Prostate gland (tissue), 2 donors: ENCODE results near the gene PTCHD1. TPM values are rescaled to one million over a fixed set of nuclear protein-coding genes. Genes with fewer than 3 reads are reported as not detected.

Source experiments
- DNase-seq: peaks from one replicate; pipeline ENCODE4 v3.0.0-alpha.2; 2019; ENCODE audit warnings: low spot score
- H3K27ac ChIP-seq, 2 donors: fragments of 200-600 bp; sonication (generic); 2 replicates each; pipeline ENCODE4 v1.5.1; 2017 to 2019
- H3K27me3 ChIP-seq: fragments of 200-600 bp; sonication (generic); replicated peaks from 2 replicates; pipeline ENCODE4 v1.5.1; 2019; ENCODE audit not compliant: insufficient read depth
- H3K36me3 ChIP-seq, 2 donors: fragments of 200-600 bp; sonication (generic); 1 replicate in 1 of 2; 2 replicates in 1 of 2; pipeline versions ENCODE4 v1.5.1 to v1.8.1; 2017 to 2019
- H3K4me1 ChIP-seq: fragments of 200-600 bp; sonication (generic); replicated peaks from 2 replicates; pipeline ENCODE4 v1.5.1; 2019
- H3K4me3 ChIP-seq, 2 donors: fragments of 200-600 bp; sonication (generic); 2 replicates each; pipeline ENCODE4 v1.5.1; 2017 to 2019
- H3K9me3 ChIP-seq: fragments of 200-600 bp; sonication (generic); 2 replicates; pipeline ENCODE4 v1.5.1; 2017
- POLR2A ChIP-seq: fragments of 450-650 bp; IDR thresholded peaks from one replicate; pipeline ENCODE4 v1.6.1; 2016; ENCODE audit warnings: antibody characterized with exemption, mild to moderate bottlenecking
- POLR2AphosphoS5 ChIP-seq: sonication (generic); formaldehyde crosslinking; IDR thresholded peaks from one replicate; pipeline ENCODE4 v1.6.1; 2017; ENCODE audit warnings: antibody characterized with exemption
- WGBS: methylation state at CpG from one replicate; pipeline ENCODE4 v1.1.5; 2018; 5-methylcytosine and 5-hydroxymethylcytosine counted together
- intact Hi-C: fragments of 100-400 bp; cut with DNase I; formaldehyde crosslinking; loops from one replicate; pipeline ENCODE4 v1.14.2; 2022
- total RNA-seq, 2 donors: library from RNA; depleted of rRNA; stranded (reverse); fragments of >200 nt; gene quantifications; one replicate each; pipeline ENCODE4 v1.1.0, GENCODE V29; 2016
- TF ChIP-seq, protein P1 (sequence below), 4 experiments: fragments of 200-600 bp in 2 of 4; fragments of 450-650 bp in 2 of 4; sonication (generic) in 2 of 4; IDR thresholded peaks; 1 replicate in 3 of 4; 2 replicates in 1 of 4; pipeline ENCODE4 v1.5.1; 2016 to 2019; ENCODE audit warnings: antibody characterized with exemption in 4 of 4, mild to moderate bottlenecking in 2 of 4, moderate library complexity in 2 of 4

The PTCHD1 gene
- total RNA-seq, 2 donors from 2014 or later, result 1.6 to 5.3 TPM

DNA sequence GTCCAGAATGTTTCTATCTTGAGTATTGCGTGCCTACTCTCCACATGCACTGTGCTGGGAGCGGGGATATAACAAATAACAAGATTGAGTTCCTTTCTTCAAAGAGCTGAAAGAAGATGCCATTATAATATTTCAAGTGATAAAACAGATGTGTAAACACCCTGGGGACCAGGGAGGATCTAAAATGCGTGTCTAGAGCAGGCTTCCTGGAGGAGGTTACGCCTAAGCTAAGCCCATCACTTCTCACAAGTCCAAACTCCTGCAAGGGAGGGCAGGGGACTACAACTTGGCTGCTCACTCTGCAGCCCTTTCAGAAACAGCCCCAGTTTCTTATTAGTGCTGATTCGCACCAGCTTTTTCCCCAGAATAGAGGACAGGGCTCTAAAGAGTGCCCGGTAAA is 21.5 kb downstream of the PTCHD1 start:
- 80% methylated on average over 6 of the region's 6 CpGs for WGBS
- DNase-seq, result no peak
- Histone ChIP-seq H3K27ac (no peak overlapping the region), H3K4me1 (no peaks in the 10 kb centered on the region), H3K9me3 (no peaks in the 10 kb centered on the region), H3K27me3 (no peaks in the 10 kb centered on the region), H3K4me3 (no peak overlapping the region), H3K36me3 (no peaks in the 10 kb centered on the region)
- intact Hi-C loops, result no loop called here
- TF ChIP-seq POLR2AphosphoS5 (no peak), POLR2A (no peak)
- TF ChIP-seq, protein P1, sequence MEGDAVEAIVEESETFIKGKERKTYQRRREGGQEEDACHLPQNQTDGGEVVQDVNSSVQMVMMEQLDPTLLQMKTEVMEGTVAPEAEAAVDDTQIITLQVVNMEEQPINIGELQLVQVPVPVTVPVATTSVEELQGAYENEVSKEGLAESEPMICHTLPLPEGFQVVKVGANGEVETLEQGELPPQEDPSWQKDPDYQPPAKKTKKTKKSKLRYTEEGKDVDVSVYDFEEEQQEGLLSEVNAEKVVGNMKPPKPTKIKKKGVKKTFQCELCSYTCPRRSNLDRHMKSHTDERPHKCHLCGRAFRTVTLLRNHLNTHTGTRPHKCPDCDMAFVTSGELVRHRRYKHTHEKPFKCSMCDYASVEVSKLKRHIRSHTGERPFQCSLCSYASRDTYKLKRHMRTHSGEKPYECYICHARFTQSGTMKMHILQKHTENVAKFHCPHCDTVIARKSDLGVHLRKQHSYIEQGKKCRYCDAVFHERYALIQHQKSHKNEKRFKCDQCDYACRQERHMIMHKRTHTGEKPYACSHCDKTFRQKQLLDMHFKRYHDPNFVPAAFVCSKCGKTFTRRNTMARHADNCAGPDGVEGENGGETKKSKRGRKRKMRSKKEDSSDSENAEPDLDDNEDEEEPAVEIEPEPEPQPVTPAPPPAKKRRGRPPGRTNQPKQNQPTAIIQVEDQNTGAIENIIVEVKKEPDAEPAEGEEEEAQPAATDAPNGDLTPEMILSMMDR (IDR thresholded peaks at IDR 0.05), result no peak

- no peaks in the 10 kb centered on the region for H3K9me3 ChIP-seq
- intact Hi-C loops, result no loop called here
- H3K4me3 ChIP-seq, result no peak overlapping the region
- H3K27ac ChIP-seq, result no peak overlapping the region
- H3K27me3 ChIP-seq, result no peaks in the 10 kb centered on the region
- 62% methylated on average over 3 of the region's 3 CpGs for WGBS
- TF ChIP-seq, protein P1 (IDR thresholded peaks at IDR 0.05), result no peak
- TF ChIP-seq POLR2A (no peak), POLR2AphosphoS5 (no peak)
- no peaks in the 10 kb centered on the region for H3K4me1 ChIP-seq
- no peak for DNase-seq
- no peaks in the 10 kb centered on the region for H3K36me3 ChIP-seq
These were observed 29.8 kb downstream of the PTCHD1 start for GRCh38 chrX:23364416-23364815.

GRCh38 chrX:23365541-23365940 is 30.9 kb downstream of the PTCHD1 start:
- Histone ChIP-seq H3K4me3 (no peak overlapping the region), H3K36me3 (no peaks in the 10 kb centered on the region), H3K27ac (no peak overlapping the region), H3K9me3 (no peaks in the 10 kb centered on the region), H3K4me1 (no peaks in the 10 kb centered on the region), H3K27me3 (no peaks in the 10 kb centered on the region)
- no peak for TF ChIP-seq POLR2A
- TF ChIP-seq, protein P1 (IDR thresholded peaks at IDR 0.05), result no peak
- TF ChIP-seq POLR2AphosphoS5, result no peak
- intact Hi-C loops, result no loop called here
- 20% methylated on average over 1 of the region's 1 CpG for WGBS
- DNase-seq, result no peak

DNA sequence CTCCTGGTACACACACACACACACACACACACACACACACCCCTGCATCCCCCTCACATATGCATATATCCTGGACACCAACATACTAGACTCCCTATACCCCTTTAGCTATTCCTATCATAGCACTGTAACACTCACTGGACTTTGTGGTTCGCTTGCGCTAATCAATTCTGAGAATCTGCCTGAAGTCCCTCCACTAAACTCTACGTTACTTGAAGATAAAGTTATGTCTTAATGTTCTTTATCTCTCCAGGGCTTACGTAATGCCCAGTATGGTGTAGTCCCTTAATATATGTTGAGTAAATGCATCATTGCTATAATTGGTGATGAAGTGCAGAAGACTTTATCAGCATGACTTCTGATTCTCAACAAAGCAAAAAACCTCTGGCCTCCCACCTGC is 32.3 kb downstream of the PTCHD1 start:
- no peaks in the 10 kb centered on the region for H3K36me3 ChIP-seq
- TF ChIP-seq, protein P1 (IDR thresholded peaks at IDR 0.05), result no peak
- no peak for TF ChIP-seq POLR2AphosphoS5
- no peak for TF ChIP-seq POLR2A
- no peaks in the 10 kb centered on the region for H3K9me3 ChIP-seq
- intact Hi-C loops, result no loop called here
- no peaks in the 10 kb centered on the region for H3K27me3 ChIP-seq
- H3K4me3 ChIP-seq, result no peak overlapping the region
- no peak for DNase-seq
- H3K27ac ChIP-seq, result no peak overlapping the region
- no peaks in the 10 kb centered on the region for H3K4me1 ChIP-seq
- WGBS, result 91% methylated on average over 4 of the region's 4 CpGs

DNA sequence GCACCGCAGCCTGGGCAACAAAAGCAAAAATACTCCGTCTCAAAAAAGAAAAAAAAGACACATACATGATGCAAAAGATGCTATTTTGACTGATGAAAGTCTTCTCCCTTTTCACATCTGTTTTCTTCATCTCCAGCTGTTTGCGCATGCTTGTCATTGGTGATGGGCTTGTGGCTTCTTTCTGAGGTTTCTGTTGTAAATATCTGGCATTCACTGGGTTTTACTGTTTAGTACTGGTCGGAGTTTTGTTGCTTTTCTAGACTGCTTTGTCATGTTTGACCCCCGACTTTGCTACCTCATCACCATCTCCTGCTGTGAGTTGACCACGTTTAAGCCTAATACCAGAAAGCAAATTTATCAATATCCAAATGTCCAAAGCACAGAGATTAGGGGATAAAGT is 34.4 kb downstream of the PTCHD1 start:
- Histone ChIP-seq H3K36me3 (no peaks in the 10 kb centered on the region), H3K27ac (no peak overlapping the region), H3K9me3 (no peaks in the 10 kb centered on the region), H3K4me1 (no peaks in the 10 kb centered on the region), H3K4me3 (no peak overlapping the region), H3K27me3 (no peaks in the 10 kb centered on the region)
- WGBS, result 74% methylated on average over 6 of the region's 6 CpGs
- TF ChIP-seq POLR2AphosphoS5, result no peak
- intact Hi-C loops, result no loop called here
- no peak for DNase-seq
